Epithelial cell of esophagus (primary cell): ENCODE data around the gene PPARGC1A.
A peak's percentile ranks its signal among the peaks of the same experiment; 100 is the strongest.

Experiments
- DNase-seq: peaks from one replicate; pipeline ENCODE4 v3.0.0; 2010; ENCODE audit warnings: low read depth
- H3K4me3 ChIP-seq: 2 replicates; pipeline ENCODE4 v1.5.1; 2011; ENCODE audit warnings: mild to moderate bottlenecking, low read length, control low read depth
- CTCF ChIP-seq: IDR thresholded peaks from 2 replicates; pipeline ENCODE4 v1.5.1; 2011; ENCODE audit warnings: low read depth, mild to moderate bottlenecking, low read length, control low read depth, inconsistent platforms; ENCODE audit not compliant: insufficient read depth; ENCODE audit errors: missing control alignments

Gene PPARGC1A

DNA sequence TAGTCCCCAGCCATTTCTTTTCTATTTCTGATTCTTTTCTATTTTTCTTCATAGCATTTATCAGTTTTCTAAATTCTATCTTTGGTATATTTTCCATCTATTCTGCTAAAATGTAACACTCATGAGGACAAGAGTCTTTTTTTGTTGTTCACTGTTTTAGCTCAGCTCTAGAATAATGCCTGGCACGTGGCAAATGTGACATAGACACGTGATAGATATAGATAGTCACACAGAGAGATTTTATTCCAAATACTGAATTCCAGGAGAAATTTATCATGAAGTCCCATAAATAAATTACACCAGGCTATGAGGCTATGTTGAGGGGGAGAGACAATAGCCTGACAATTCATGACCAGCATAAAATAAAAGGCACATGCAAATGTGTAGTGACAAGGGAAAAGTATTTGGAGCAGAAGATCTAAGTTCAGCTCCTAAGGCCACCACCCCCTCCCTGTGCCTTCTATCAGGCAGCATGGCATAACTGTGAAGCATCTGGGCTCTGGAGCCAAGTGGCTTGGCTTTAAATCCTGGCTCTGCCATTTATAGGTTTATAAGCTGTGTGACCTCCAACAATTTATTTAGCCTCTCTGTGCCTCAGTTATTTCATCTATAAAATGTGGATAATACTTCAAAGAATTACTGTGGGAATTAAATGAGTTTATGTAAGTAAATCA, 25.7 kb upstream of the PPARGC1A start:
- H3K4me3 ChIP-seq = no peak overlapping the region
- TF ChIP-seq CTCF = no peak
- DNase-seq = no peak

DNA sequence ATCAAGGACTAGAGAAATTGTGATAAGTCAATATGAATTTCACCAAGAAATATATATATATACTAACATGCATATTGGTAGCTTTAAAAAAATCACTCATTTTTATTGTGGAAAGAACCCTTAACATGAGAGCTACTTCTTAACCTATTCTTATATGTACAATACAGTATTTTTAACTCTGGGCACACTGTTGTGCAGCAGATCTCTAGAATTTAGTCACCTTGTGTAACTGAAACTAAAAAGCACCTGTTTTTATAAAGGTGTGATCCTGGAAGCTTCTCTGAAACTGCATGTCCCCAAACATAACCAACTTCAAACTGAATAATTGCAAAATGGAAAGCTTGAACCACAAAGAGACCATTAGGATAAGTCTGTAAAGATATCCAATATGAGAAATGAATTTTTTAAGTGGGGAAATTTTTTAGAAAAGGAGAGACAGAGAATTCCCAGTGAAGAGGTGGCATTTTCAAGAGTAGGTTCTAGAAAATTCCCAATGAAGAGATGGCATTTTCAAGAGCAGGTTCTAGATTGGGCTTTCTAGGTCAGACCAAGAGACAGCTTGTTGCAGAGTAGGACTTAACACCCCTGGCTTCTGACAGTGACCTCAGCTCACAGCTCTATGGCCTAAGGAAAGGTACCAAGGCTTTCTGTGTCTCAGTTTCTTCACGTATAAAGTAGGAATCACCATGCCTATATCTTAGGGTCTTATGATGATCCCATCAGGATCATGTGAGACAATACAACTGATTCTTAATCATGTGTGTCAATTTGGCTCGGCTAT, 22.0 kb upstream of the PPARGC1A start:
- H3K4me3 ChIP-seq = no peak overlapping the region
- no peak for TF ChIP-seq CTCF
- no peak for DNase-seq

- H3K4me3 ChIP-seq = no peak overlapping the region
- no peak for TF ChIP-seq CTCF
- DNase-seq = peak; percentile 34
Measured at GRCh38 chr4:23909671-23910070, 19.8 kb upstream of the PPARGC1A start.

- no peak for TF ChIP-seq CTCF
- no peak for DNase-seq
- H3K4me3 ChIP-seq = no peak overlapping the region
Measured at GRCh38 chr4:23906839-23907238, 17.0 kb upstream of the PPARGC1A start.

DNA sequence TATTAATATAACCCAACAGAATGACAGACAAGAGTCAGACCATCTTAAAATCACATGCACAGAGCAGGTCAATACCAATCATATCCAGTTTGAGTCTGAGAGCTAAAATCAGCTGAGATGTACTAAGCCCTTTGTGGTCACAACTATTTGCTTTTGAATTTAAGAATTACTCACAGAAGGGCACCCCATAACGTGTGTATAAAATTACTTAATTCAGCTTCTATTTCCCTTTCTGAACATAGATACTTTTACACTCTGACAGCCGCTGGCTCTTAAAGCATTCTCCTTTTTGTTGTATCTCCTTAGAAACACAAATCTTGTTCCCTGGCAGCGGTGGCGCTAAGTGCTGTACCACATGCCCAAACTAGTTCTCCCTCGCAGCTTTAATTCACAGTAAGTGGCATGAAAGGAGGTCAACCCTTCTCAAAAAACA, 14.8 kb upstream of the PPARGC1A start:
- DNase-seq = peak; percentile 36
- TF ChIP-seq CTCF = no peak
- H3K4me3 ChIP-seq = no peak overlapping the region

DNA sequence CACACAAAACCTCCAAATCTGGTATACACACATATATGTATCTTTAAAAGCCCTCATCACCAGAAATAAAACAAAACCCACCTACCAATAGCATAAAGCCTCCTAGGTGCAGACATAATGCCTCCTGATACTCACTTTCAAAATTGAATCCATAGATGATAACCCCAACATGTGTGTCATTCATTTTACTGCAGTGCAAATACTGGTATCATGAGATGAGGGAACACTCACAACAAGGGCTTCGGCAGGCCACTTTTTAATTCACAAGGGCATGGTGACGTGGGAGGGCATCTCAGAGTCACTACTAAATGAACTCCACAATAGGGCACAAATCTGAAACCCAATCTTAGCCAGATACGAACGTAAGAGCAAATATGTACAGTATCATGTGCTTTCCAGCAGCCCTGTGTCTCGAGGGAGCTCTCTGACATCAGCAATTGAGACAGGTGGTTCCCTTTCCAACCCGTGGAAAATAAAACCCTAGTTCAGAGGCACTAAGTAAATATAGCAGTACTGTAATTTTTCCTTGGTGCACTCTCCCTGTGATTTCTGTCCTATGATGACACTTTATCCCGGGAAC, 14.1 kb upstream of the PPARGC1A start:
- no peak for TF ChIP-seq CTCF
- no peak overlapping the region for H3K4me3 ChIP-seq
- no peak for DNase-seq
